ENCODE results near the gene FXYD3.

FXYD3 gene

DNA sequence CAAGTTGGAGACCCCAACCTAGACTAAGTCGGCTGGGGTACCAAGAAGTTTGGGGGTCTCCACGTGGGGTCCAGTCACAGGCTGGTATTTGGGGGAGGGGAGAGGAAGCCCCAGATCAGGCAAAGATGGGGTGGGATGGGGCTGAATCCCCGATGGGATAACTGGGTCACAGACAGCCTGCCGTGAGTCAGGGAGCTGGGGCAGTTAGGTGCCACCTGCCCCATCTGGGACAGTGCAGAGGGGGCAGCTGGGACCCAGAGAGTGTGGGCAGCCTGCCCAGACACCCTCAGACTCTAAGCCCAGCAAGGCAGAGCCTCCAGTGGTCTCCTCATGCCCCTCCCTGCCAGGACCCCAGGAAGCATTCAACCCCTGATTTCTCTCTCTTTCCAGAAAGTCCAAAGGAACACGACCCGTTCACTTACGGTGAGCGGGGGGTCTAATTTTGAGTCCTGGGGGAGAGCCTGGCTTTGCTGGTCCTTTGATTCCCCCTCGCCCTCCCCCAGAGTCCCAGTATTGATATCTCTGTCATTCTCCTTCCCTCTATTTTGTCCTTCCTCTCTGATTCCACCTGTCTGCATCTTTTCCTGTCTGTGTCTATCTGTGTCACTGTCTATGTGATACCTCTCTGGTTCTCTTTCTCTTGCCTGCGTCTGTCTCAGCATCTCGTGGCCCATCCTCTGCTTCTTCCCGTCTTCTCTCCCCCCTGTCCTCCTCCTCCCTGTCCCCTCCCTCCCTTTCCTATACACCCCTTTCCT is 24.8 kb downstream of the FXYD3 start:
- Histone ChIP-seq H3K9me3 (ENCODE audit: low read length) (no peaks in the 10 kb centered on the region), H3K27me3 (ENCODE audit: insufficient read depth, low read length) (no peaks in the 10 kb centered on the region), H3K4me1 (ENCODE audit: insufficient read depth, low read length) (peaks cover 72% of the 10 kb centered on the region), H2AFZ (ENCODE audit: low read depth, low read length) (no peak overlapping the region), H3K36me3 (ENCODE audit: insufficient read depth, low read length) (no peaks in the 10 kb centered on the region), H3K4me3 (ENCODE audit: low read length) (peak overlapping the region; percentile 43)

DNA sequence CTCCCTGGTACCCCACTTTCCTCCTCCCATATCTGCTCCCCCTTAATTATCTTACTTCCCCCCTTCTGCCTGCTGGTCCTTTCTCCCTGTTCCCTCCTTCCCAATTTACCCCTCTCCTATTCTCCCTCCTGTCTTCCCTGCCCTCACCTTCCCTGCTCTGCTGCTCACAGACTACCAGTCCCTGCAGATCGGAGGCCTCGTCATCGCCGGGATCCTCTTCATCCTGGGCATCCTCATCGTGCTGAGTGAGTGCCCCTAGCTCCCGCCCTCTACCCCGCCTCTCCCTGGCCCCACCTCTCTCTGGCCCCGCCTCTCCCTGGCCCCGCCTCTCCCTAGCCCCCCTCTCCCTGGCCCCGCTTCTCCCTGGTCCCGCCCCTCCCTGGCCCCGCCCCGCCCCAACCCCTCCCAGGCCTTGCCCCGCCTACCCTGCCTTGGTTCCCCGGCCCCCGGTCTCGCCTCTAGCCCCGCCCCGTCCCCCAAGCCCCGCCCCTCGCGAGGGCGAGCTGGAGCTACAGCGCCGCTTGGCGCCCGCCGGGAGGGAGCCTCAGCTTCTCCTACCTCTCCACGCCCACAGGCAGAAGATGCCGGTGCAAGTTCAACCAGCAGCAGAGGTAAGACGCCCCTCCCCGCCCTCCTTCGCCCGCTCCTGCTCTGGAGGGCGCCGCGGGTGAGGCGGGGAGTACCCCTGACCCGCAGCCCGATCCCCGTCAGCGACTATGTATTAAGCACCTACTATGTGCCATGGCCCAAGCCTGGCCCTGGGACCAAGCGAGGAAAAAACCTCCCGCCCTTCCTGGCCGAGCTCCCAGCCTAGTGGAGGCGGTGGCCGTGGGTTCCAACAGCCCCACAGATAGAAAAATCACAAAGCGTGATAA is 25.6 kb downstream of the FXYD3 start:
- no peaks in the 10 kb centered on the region for H3K27me3 ChIP-seq (ENCODE audit: insufficient read depth, low read length)
- H3K9me3 ChIP-seq (ENCODE audit: low read length): no peaks in the 10 kb centered on the region

DNA sequence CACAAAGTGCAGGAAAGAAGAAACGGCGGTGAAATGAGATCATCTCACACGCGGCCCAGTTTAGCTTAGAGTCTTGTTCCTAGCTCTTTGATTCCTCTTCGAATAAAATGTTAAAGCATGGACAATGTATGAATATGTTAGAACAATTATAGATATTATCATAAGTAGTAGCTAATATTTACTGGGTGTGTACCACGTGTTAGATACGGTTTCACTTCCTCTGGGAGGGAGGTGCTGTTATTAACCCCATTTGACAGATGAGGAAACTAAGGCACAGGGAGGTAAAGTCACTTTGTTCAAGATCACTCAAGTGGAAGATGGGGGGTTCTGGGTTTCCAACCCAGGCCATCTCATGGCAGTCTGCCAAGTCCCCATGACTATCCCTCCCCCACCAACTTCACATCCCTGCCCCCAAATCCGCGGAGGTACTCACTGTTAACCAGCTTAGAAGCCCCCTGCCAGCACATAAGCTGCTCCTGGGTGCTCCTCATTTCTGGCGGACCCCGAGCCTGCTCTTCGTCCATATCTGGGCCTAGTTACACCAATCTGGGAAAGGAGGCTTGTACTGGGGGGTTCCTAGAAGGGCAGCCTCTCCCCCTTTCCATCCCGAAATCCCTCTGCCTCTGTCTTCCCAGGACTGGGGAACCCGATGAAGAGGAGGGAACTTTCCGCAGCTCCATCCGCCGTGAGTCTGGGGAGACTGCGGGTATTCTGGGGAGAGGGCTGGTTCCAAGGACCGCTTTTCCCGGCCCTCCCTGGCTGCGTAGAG is 26.4 kb downstream of the FXYD3 start:
- Histone ChIP-seq H2AFZ (ENCODE audit: low read depth, low read length) (peak overlapping the region; percentile 22), H3K9me3 (ENCODE audit: low read length) (no peaks in the 10 kb centered on the region), H3K4me1 (ENCODE audit: insufficient read depth, low read length) (peaks cover 69% of the 10 kb centered on the region), H3K36me3 (ENCODE audit: insufficient read depth, low read length) (no peaks in the 10 kb centered on the region), H3K27me3 (ENCODE audit: insufficient read depth, low read length) (no peaks in the 10 kb centered on the region), H3K4me3 (ENCODE audit: low read length) (peak overlapping the region; percentile 22)

More for the DNA sequence above, 25.6 kb downstream of the FXYD3 start:
- no peaks in the 10 kb centered on the region for H3K36me3 ChIP-seq (ENCODE audit: insufficient read depth, low read length)
- peaks cover 69% of the 10 kb centered on the region for H3K4me1 ChIP-seq (ENCODE audit: insufficient read depth, low read length)
- no peak overlapping the region for H2AFZ ChIP-seq (ENCODE audit: low read depth, low read length)
- peak overlapping the region; percentile 43 for H3K4me3 ChIP-seq (ENCODE audit: low read length)

DNA sequence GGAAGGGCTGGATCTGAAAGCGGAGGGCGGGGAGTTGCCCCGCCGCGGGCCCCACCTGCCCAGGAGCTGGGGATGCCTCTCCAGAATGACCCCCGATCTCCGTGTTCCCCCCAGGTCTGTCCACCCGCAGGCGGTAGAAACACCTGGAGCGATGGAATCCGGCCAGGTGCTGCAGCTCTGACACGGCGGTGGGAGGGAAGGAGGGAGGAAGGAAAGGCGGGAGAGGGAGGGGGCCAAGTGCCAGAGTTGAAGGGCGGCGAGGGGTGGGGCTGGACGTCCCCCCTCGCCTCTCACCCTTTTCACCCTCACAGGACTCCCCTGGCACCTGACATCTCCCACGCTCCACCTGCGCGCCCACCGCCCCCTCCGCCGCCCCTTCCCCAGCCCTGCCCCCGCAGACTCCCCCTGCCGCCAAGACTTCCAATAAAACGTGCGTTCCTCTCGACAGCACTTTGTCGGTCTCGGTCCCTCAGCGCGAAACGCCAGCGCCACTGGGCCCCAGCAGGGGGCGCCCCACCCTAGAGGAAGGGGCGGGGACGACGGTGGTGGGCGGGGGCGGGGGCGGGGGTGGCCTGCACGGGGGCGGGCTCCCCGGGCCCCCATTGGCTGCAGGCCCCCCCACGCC is 27.1 kb downstream of the FXYD3 start:
- Histone ChIP-seq H3K27me3 (ENCODE audit: insufficient read depth, low read length) (no peaks in the 10 kb centered on the region), H3K9me3 (ENCODE audit: low read length) (no peaks in the 10 kb centered on the region), H3K4me1 (ENCODE audit: insufficient read depth, low read length) (peaks cover 66% of the 10 kb centered on the region), H2AFZ (ENCODE audit: low read depth, low read length) (peak overlapping the region; percentile 22), H3K36me3 (ENCODE audit: insufficient read depth, low read length) (no peaks in the 10 kb centered on the region), H3K4me3 (ENCODE audit: low read length) (peak overlapping the region; percentile 48)

DNA sequence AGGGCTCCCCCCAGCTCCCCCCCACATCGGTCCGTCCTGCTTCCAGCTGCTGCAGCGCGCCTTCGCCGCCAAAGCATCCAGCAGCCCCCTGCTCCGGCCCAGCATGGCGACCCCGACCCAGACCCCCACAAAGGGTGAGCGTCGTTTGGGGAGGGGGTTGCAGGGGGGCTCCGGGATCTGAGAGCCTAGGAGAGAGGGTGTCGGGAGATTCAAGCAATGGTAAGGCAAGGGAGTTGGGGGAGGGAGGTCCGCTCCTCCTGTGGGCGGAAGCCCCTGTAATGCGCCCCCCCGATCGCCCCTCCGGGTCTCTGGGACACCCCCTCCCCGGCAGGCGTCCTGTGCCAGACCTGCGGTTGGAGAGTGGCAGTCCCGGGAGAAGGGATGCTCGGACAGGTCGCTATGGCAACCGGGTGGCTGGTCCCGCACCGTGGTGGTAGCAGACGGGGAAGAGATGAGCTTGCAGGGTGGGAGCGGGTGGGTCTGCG is 27.6 kb downstream of the FXYD3 start, which contains the start of gene FXYD7:
Gene FXYD7, plus strand, starts transcription at position 25 of the 485 bp plus-strand sequence. Its CDS starts 79 bp downstream, at position 104.
- Histone ChIP-seq H3K9me3 (ENCODE audit: low read length) (no peaks in the 10 kb centered on the region), H3K4me1 (ENCODE audit: insufficient read depth, low read length) (peaks cover 60% of the 10 kb centered on the region), H3K4me3 (ENCODE audit: low read length) (peak within 1 kb of the TSS; percentile 48), H3K27me3 (ENCODE audit: insufficient read depth, low read length) (no peaks in the 10 kb centered on the region), H3K36me3 (ENCODE audit: insufficient read depth, low read length) (no peaks in the 10 kb centered on the region), H2AFZ (ENCODE audit: low read depth, low read length) (peak within 1 kb of the TSS; percentile 22)

DNA sequence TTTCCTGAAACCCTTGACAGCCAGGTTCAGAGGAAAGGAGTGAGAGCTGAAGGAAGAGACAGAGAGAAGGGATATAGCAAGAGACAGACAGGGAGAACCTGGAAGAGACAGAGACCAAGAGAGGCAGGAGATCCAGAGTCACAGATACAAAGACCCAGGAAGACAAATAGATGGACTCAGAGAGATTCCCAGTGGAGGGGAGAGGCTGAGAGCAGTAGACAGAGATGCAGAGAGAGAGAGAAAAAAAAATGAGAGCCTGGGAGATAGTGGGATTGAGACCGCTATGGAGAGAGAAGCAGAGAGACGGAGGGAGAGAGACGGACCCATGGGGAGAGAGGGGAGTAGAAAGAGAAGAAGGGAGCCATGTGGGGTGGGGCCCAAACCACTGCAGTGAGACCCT is 28.2 kb downstream of the FXYD3 start:
- H2AFZ ChIP-seq (ENCODE audit: low read depth, low read length): no peak overlapping the region
- H3K27me3 ChIP-seq (ENCODE audit: insufficient read depth, low read length): no peaks in the 10 kb centered on the region
- peaks cover 56% of the 10 kb centered on the region for H3K4me1 ChIP-seq (ENCODE audit: insufficient read depth, low read length)
- H3K9me3 ChIP-seq (ENCODE audit: low read length): no peaks in the 10 kb centered on the region
- H3K36me3 ChIP-seq (ENCODE audit: insufficient read depth, low read length): no peaks in the 10 kb centered on the region
- H3K4me3 ChIP-seq (ENCODE audit: low read length): peak overlapping the region; percentile 48

DNA sequence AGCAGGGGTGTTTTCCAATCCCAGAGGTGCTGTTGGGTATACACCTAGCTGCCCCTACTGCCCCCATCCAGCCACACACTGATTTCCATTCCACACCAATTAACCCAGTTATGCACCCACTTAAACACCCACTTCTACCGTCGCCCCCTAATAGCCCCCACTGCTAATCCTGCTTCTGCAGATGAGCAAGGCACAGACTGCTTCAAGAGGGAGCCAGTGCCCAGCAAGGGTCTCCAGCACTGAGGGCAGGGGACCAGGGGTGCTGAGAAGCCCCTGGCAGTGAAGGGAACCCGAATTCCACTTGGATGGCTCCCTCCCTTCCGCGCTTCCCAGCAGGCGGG is 28.6 kb downstream of the FXYD3 start:
- Histone ChIP-seq H3K4me3 (ENCODE audit: low read length) (peak overlapping the region; percentile 48), H3K27me3 (ENCODE audit: insufficient read depth, low read length) (no peaks in the 10 kb centered on the region), H3K36me3 (ENCODE audit: insufficient read depth, low read length) (no peaks in the 10 kb centered on the region), H3K4me1 (ENCODE audit: insufficient read depth, low read length) (peaks cover 52% of the 10 kb centered on the region), H2AFZ (ENCODE audit: low read depth, low read length) (no peak overlapping the region), H3K9me3 (ENCODE audit: low read length) (no peaks in the 10 kb centered on the region)

DNA sequence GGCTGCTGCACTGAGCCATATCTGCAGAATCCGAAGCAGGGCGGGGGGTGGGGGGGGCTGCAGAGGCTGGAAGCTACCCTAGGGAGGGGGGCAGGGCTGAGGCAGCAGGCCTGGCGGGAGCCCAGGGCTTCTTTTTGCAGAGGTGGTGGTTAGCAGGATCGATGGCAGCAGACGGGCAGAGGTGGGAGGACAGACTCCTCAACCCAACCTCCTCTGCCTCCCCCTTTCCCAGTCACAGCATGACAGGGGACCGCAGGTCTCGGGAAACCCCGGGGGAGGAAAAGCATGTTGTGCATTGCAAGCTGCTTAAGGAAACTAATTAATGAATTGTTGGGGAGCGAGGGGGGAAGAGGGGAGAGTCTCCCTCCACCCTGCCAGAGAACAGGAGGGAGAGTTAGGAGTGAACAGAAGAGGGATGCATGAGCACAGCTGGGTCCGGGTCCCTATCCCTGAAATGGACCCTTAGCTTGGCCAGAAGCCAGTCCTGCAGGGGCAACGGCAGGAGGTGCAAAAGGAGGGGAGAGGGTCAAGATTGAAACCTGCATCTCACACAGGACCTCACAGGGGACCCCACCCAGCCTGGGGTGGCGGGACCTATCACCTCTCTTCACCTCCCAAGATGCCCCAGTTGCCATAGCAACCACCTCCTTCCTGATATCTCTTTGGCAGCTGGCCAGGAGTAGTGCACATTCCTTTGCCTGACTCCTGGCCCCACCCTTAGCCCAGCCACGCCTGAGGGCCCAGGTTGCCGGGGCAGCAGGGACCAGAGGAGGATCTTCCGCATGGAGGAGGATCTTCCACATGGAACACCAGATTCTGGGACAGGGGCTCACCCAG is 29.2 kb downstream of the FXYD3 start:
- no peak overlapping the region for H3K4me3 ChIP-seq (ENCODE audit: low read length)

DNA sequence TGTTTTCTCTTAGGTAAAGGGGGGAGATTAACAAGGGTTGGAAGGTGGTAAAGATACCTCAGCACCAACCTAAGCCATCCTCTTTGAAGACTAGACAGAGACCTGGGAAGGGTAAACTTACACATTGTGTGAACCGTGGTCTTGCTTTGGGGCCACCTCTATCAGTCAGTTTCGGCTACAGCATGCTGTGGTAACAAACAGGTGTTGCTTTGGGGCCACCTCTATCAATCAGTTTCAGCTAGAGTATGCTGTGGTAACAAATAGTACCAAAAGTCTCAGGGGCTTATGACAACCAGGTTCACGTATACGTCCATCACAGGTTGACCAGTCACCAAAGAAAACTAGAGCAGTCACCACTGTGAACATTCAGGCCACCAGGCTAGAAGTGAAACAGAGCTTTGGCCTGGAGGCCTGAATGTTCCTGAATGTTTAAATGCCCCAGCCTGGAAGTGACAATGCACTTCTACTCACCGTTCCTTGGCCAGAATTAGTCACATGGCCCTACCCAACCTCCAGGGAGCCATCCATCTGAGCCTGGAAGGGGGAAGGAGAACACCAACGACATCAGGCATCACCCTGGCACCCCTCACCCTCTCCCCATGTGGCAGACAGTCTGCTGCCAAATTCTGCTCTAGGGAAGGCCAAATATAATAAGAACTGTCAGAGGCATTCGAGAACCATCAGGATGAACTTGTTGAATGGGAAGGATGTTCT is 31.3 kb downstream of the FXYD3 start:
- no peak overlapping the region for H3K4me3 ChIP-seq (ENCODE audit: low read length)
- no peak overlapping the region for H2AFZ ChIP-seq (ENCODE audit: low read depth, low read length)

More for the DNA sequence above, 29.2 kb downstream of the FXYD3 start:
- H3K9me3 ChIP-seq (ENCODE audit: low read length): no peaks in the 10 kb centered on the region
- H3K36me3 ChIP-seq (ENCODE audit: insufficient read depth, low read length): no peaks in the 10 kb centered on the region
- H3K4me1 ChIP-seq (ENCODE audit: insufficient read depth, low read length): peaks cover 46% of the 10 kb centered on the region
- H3K27me3 ChIP-seq (ENCODE audit: insufficient read depth, low read length): no peaks in the 10 kb centered on the region
- no peak overlapping the region for H2AFZ ChIP-seq (ENCODE audit: low read depth, low read length)

DNA sequence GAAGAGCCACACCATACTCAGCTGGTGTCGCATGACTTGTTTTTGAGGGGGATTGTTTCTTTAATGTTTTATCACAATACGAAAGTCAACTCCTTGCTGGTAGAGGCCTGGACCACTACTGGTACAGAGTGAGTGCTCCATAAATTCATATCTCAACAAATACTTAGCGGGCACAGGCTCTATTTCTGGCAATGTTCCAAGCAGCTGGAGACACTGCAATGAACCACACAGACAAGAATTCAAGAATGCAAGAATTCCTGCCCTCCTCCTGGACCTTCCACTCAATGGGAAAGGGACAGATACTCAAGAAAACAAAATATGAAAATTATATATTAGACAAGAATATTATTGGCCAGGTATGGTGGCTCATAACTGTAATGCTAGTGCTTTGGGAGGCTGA is 33.8 kb downstream of the FXYD3 start:
- no peaks in the 10 kb centered on the region for H3K36me3 ChIP-seq (ENCODE audit: insufficient read depth, low read length)
- H3K4me3 ChIP-seq (ENCODE audit: low read length): no peak overlapping the region
- no peak overlapping the region for H2AFZ ChIP-seq (ENCODE audit: low read depth, low read length)
- H3K27me3 ChIP-seq (ENCODE audit: insufficient read depth, low read length): peaks cover 17% of the 10 kb centered on the region
- H3K9me3 ChIP-seq (ENCODE audit: low read length): no peaks in the 10 kb centered on the region
- H3K4me1 ChIP-seq (ENCODE audit: insufficient read depth, low read length): peaks cover 30% of the 10 kb centered on the region

More for the DNA sequence above, 31.3 kb downstream of the FXYD3 start:
- Histone ChIP-seq H3K27me3 (ENCODE audit: insufficient read depth, low read length) (peaks cover 4% of the 10 kb centered on the region), H3K4me1 (ENCODE audit: insufficient read depth, low read length) (peaks cover 31% of the 10 kb centered on the region), H3K9me3 (ENCODE audit: low read length) (no peaks in the 10 kb centered on the region), H3K36me3 (ENCODE audit: insufficient read depth, low read length) (no peaks in the 10 kb centered on the region)

DNA sequence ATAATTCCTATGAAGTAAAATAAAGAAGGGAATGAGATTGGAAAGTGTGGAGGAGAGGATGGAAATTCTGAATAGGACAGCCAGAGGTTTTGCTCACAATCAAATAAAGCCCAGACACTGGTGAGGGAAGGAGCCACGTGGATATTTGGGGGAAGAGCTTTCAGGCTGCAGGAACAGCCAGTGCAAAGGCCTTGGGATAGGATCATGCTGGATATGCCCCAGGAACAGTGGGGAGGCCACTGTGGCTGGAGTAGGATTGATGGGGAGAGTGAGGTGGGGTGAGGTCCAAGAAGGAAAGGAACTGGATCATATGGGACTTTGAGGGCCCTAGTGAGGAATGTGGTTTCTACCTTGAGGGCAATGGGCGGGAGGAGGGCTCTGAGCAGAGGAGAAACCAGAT is 34.8 kb downstream of the FXYD3 start:
- Histone ChIP-seq H3K9me3 (ENCODE audit: low read length) (no peaks in the 10 kb centered on the region), H3K4me3 (ENCODE audit: low read length) (no peak overlapping the region), H2AFZ (ENCODE audit: low read depth, low read length) (no peak overlapping the region), H3K4me1 (ENCODE audit: insufficient read depth, low read length) (peaks cover 30% of the 10 kb centered on the region), H3K27me3 (ENCODE audit: insufficient read depth, low read length) (peaks cover 26% of the 10 kb centered on the region), H3K36me3 (ENCODE audit: insufficient read depth, low read length) (no peaks in the 10 kb centered on the region)

Measured in neuron (in vitro differentiated cells).